Activated CD8-positive, alpha-beta memory T cell treated with anti-CD3 and anti-CD28 coated beads, Interleukin-2, amount 10 ng/mL, durations not matched to agents 7 days and 5 days (primary cell): ENCODE results near the gene VAPB. TPM values are rescaled to one million over a fixed set of nuclear protein-coding genes. Genes with fewer than 3 reads are reported as not detected.

Experiments
- ATAC-seq: fragments of 150-1000 bp; cut with Tn5 transposase; one replicate; pipeline ENCODE4 v1.10.0; 2021; ENCODE audit warnings: moderate library complexity
- CTCF ChIA-PET: fragments of 350-600 bp; sonication (Branson Sonifier 250); formaldehyde crosslinking; loops from one replicate; lab custom pipeline; 2021; ENCODE audit warnings: antibody characterized with exemption; lab: Charles Lee
- DNase-seq: peaks from one replicate; pipeline ENCODE4 v3.0.0-alpha.2; 2020
- H3K27ac Mint-ChIP-seq: one replicate; pipeline ENCODE4 v1.8.0; 2021; ENCODE audit warnings: mild to moderate bottlenecking, mixed read lengths
- H3K27me3 Mint-ChIP-seq: one replicate; pipeline ENCODE4 v1.8.0; 2021; ENCODE audit warnings: mixed read lengths
- H3K36me3 Mint-ChIP-seq: one replicate; pipeline ENCODE4 v1.8.0; 2021; ENCODE audit warnings: mild to moderate bottlenecking, mixed read lengths
- H3K4me1 Mint-ChIP-seq: one replicate; pipeline ENCODE4 v1.8.0; 2021; ENCODE audit warnings: mixed read lengths
- H3K4me3 Mint-ChIP-seq: one replicate; pipeline ENCODE4 v1.8.0; 2021; ENCODE audit warnings: mild to moderate bottlenecking, moderate library complexity, mixed read lengths
- H3K9me3 Mint-ChIP-seq: one replicate; pipeline ENCODE4 v1.8.0; 2022; ENCODE audit warnings: low read depth, mixed read lengths
- total RNA-seq, 2 experiments: library from RNA; stranded (reverse); gene quantifications; one replicate each; pipeline ENCODE4 v1.2.3, GENCODE V29; 2021

VAPB gene
- total RNA-seq, 2 experiments from 2014 or later, result 25.5 to 31.3 TPM

GRCh38 chr20:58450254-58450653 lies 61.2 kb downstream of the VAPB start:
- no peak overlapping the region for H3K27ac Mint-ChIP-seq
- peaks cover 20% of the 10 kb centered on the region for H3K36me3 Mint-ChIP-seq
- H3K4me3 Mint-ChIP-seq, result no peak overlapping the region
- no peak for DNase-seq
- H3K4me1 Mint-ChIP-seq, result no peaks in the 10 kb centered on the region
- ATAC-seq, result no peak
- CTCF ChIA-PET, result no interaction called here
- no peaks in the 10 kb centered on the region for H3K27me3 Mint-ChIP-seq
- peaks cover 2% of the 10 kb centered on the region for H3K9me3 Mint-ChIP-seq

DNA sequence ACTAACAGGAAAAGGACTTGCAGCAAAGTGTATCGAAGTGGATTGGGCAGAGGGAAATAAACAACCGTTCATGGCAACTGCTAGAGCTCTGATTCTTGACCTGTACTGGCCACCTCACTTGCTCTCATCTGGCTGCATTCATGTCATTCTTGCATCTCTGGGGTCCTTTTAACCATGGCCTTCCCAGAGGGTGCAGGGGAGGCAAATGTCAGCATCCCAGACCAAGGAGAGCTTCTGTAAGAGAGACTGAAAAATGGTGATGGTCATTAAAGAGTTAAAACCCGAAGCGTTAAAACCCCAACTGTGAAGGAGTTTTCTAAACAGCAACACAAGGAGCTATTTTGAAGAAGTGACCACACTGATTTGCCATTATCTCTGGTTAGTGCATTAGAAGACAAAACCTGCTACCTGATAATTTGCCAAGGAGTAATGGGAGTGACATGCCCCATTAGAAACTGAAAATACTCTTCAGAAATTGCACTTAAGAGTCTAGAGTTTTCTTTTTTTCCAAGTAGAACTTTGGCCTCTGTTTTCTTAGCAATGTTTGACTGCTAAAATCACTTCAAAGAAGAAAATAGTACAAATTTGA lies 63.7 kb downstream of the VAPB start:
- DNase-seq, result no peak
- no peak overlapping the region for H3K27ac Mint-ChIP-seq
- no peaks in the 10 kb centered on the region for H3K4me1 Mint-ChIP-seq
- CTCF ChIA-PET, result no interaction called here
- H3K36me3 Mint-ChIP-seq, result peaks cover 23% of the 10 kb centered on the region
- H3K4me3 Mint-ChIP-seq, result no peak overlapping the region
- peaks cover 2% of the 10 kb centered on the region for H3K9me3 Mint-ChIP-seq
- no peak for ATAC-seq
- H3K27me3 Mint-ChIP-seq, result no peaks in the 10 kb centered on the region

DNA sequence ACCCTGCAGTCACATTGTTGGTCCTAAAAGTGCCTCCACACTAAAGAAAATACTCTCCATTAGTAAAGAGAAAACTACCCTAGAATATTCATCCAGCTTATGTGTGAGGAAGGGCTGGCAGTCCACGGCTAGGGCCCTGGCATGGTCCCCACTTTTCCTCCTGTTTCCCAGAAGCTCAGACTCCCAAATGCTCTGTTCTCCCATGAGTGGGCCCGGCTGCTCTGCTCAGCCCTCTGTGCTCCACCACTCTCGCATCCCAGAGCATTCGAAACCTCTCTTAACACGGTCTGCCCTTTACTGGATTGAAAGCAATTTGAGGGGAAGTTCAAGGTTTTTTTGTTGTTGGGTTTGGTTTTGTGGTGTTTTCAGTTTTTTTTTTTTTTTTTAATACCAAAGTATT lies 64.4 kb downstream of the VAPB start:
- peaks cover 3% of the 10 kb centered on the region for H3K4me1 Mint-ChIP-seq
- peaks cover 23% of the 10 kb centered on the region for H3K36me3 Mint-ChIP-seq
- no peak overlapping the region for H3K27ac Mint-ChIP-seq
- no peaks in the 10 kb centered on the region for H3K27me3 Mint-ChIP-seq
- CTCF ChIA-PET, result no interaction called here
- no peak for ATAC-seq
- no peak overlapping the region for H3K4me3 Mint-ChIP-seq
- H3K9me3 Mint-ChIP-seq, result peaks cover 2% of the 10 kb centered on the region
- DNase-seq, result no peak

GRCh38 chr20:58454460-58454859 lies 65.4 kb downstream of the VAPB start:
- Mint-ChIP-seq H3K27ac (no peak overlapping the region), H3K4me1 (peaks cover 11% of the 10 kb centered on the region), H3K36me3 (peaks cover 22% of the 10 kb centered on the region), H3K27me3 (no peaks in the 10 kb centered on the region), H3K9me3 (peaks cover 2% of the 10 kb centered on the region), H3K4me3 (no peak overlapping the region)
- no peak for ATAC-seq
- DNase-seq, result no peak
- CTCF ChIA-PET, result no interaction called here

DNA sequence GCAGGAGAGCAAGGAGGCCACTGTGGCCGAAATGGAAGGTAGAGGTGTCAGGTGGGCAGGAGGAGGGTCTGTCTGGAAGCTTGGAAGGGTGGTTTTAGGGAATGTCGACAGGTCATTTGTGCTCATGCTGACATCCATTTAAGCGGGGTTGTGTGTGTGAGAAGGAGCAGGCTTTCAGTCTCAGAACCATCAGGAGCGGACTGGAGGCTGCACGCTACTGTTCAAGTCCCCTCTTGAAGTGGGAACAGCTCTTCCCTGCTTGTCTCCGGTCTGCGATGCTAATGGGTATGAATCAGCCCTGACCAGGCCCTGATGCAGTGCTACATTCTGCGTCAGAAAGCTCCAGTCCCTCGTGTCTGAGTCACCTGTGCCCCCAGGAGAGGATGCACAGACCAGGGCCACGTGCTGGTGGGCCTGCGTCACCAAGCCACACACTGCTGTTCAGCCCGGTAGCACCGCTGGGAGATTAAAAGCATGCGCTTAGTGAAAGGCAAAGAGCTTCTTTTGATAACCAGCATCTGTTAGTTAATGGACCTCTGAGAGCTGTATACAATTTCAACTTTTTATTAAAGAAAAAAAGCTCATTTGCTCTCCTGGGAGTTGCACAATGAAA lies 68.2 kb downstream of the VAPB start:
- Mint-ChIP-seq H3K27ac (no peak overlapping the region), H3K4me3 (no peak overlapping the region), H3K9me3 (peaks cover 2% of the 10 kb centered on the region), H3K27me3 (no peaks in the 10 kb centered on the region), H3K36me3 (peaks cover 17% of the 10 kb centered on the region), H3K4me1 (peaks cover 11% of the 10 kb centered on the region)
- DNase-seq (no peak), ATAC-seq (no peak)
- CTCF ChIA-PET, result interaction anchor here (1.1 kb wide), 1 partner anchor 9 kb away, joined by 6 read pairs; no protein-coding TSS in a partner anchor

GRCh38 chr20:58458342-58459057 lies 69.5 kb downstream of the VAPB start:
- Mint-ChIP-seq H3K4me3 (no peak overlapping the region), H3K4me1 (peaks cover 11% of the 10 kb centered on the region), H3K9me3 (peaks cover 2% of the 10 kb centered on the region), H3K27ac (no peak overlapping the region), H3K27me3 (no peaks in the 10 kb centered on the region), H3K36me3 (peaks cover 12% of the 10 kb centered on the region)
- ATAC-seq, result no peak
- no peak for DNase-seq
- CTCF ChIA-PET, result interaction anchor here (1.2 kb wide), 1 partner anchor 23 kb away, joined by 3 read pairs; no protein-coding TSS in a partner anchor

GRCh38 chr20:58459058-58459750 lies 70.2 kb downstream of the VAPB start:
- Mint-ChIP-seq H3K27ac (no peak overlapping the region), H3K4me1 (peaks cover 11% of the 10 kb centered on the region), H3K36me3 (peaks cover 8% of the 10 kb centered on the region), H3K9me3 (peaks cover 2% of the 10 kb centered on the region), H3K4me3 (no peak overlapping the region), H3K27me3 (no peaks in the 10 kb centered on the region)
- ATAC-seq (no peak), DNase-seq (no peak)
- CTCF ChIA-PET, result interaction anchor here (1.2 kb wide), 1 partner anchor 22 kb away, joined by 3 read pairs; no protein-coding TSS in a partner anchor

DNA sequence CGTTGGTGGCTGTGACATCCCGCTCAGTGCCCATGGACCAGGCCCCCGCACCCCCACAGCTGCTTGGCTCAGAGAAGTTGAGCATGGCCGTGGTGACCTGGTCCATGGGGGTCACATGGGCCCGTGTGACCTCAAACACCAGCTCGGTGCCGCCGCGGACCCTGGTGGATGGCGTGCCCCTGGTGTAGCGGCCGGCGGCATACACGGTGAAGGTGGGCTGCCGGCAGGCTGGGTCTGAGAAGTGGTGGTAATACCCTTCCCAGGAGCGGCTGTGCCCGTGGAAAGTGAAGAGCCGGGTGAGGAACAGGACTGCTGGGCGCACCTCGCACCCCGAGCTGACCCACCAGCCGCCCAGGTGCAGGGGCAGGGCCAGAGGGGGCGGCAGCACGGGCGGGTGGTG lies 72.1 kb downstream of the VAPB start:
- DNase-seq (no peak), ATAC-seq (no peak)
- Mint-ChIP-seq H3K9me3 (no peaks in the 10 kb centered on the region), H3K4me3 (no peak overlapping the region), H3K27me3 (no peaks in the 10 kb centered on the region), H3K4me1 (peaks cover 11% of the 10 kb centered on the region), H3K27ac (no peak overlapping the region), H3K36me3 (no peaks in the 10 kb centered on the region)
- CTCF ChIA-PET, result no interaction called here

GRCh38 chr20:58461899-58462298 lies 72.9 kb downstream of the VAPB start:
- Mint-ChIP-seq H3K9me3 (no peaks in the 10 kb centered on the region), H3K4me3 (no peak overlapping the region), H3K36me3 (no peaks in the 10 kb centered on the region), H3K27ac (no peak overlapping the region), H3K27me3 (peaks cover 3% of the 10 kb centered on the region), H3K4me1 (peaks cover 11% of the 10 kb centered on the region)
- DNase-seq (no peak), ATAC-seq (no peak)
- CTCF ChIA-PET, result interaction anchor here (0.9 to 1.1 kb wide), 2 partner anchors 20 to 21 kb away, joined by 3 read pairs; no protein-coding TSS in a partner anchor

- ATAC-seq (no peak), DNase-seq (no peak)
- no peaks in the 10 kb centered on the region for H3K36me3 Mint-ChIP-seq
- CTCF ChIA-PET, result interaction anchor here (1.1 kb wide), 1 partner anchor 21 kb away, joined by 3 read pairs; no protein-coding TSS in a partner anchor
- H3K9me3 Mint-ChIP-seq, result no peaks in the 10 kb centered on the region
- H3K27ac Mint-ChIP-seq, result no peak overlapping the region
- peaks cover 3% of the 10 kb centered on the region for H3K27me3 Mint-ChIP-seq
- no peak overlapping the region for H3K4me3 Mint-ChIP-seq
- H3K4me1 Mint-ChIP-seq, result peaks cover 10% of the 10 kb centered on the region
Observed at GRCh38 chr20:58463256-58463655, 74.2 kb downstream of the VAPB start.

DNA sequence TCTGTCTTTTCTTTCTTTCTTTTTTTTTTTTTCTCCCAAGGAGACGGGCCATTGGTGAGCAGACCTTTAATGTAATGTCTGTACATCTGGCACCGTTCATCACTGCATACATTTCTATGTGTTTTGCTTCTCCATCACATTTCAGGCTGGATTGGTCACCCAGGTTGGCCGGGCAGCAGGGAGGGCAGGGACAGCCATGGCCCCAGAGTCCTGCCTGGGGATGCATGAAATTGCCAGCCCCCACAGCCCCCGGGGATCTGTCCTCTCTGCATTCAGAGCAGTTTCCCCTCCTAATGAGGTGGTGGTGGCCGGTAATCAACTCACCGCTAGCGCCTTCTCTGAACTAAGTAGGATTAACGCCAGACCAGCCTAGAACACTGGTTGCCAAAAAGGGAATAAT lies 75.8 kb downstream of the VAPB start:
- Mint-ChIP-seq H3K4me3 (no peak overlapping the region), H3K36me3 (no peaks in the 10 kb centered on the region), H3K9me3 (no peaks in the 10 kb centered on the region), H3K27ac (no peak overlapping the region), H3K4me1 (no peaks in the 10 kb centered on the region), H3K27me3 (peaks cover 3% of the 10 kb centered on the region)
- DNase-seq (no peak), ATAC-seq (no peak)
- CTCF ChIA-PET, result interaction anchor here (0.6 kb wide), 2 partner anchors 15 to 227 kb away, joined by 3 to 6 read pairs; no protein-coding TSS in a partner anchor

GRCh38 chr20:58466095-58466708 lies 77.2 kb downstream of the VAPB start:
- no peak for ATAC-seq
- H3K27ac Mint-ChIP-seq, result no peak overlapping the region
- DNase-seq, result no peak
- no peaks in the 10 kb centered on the region for H3K4me1 Mint-ChIP-seq
- H3K4me3 Mint-ChIP-seq, result no peak overlapping the region
- H3K36me3 Mint-ChIP-seq, result no peaks in the 10 kb centered on the region
- no peaks in the 10 kb centered on the region for H3K9me3 Mint-ChIP-seq
- CTCF ChIA-PET, result no interaction called here
- H3K27me3 Mint-ChIP-seq, result peaks cover 3% of the 10 kb centered on the region
